GM19328 (cell line): ENCODE results near the gene SH3BP4.

ENCODE experiments used
- ATAC-seq: cut with Tn5 transposase; IDR thresholded peaks from one replicate; pipeline ENCODE4 v1.9.1; 2021; ENCODE audit warnings: mild to moderate bottlenecking, moderate library complexity; ENCODE audit not compliant: unreplicated experiment

SH3BP4 gene

GRCh38 chr2:234945339-234945873 lies 6.4 kb upstream of the SH3BP4 start:
- ATAC-seq: no peak

- ATAC-seq: no peak
Observed at GRCh38 chr2:234947556-234947955, 4.3 kb upstream of the SH3BP4 start.

- ATAC-seq: no peak
Observed at GRCh38 chr2:234949762-234950434, 1.9 kb upstream of the SH3BP4 start.

- ATAC-seq: no peak
Observed at GRCh38 chr2:234950435-234950729, 1.4 kb upstream of the SH3BP4 start.

GRCh38 chr2:234950730-234951663 lies 820 bp upstream of the SH3BP4 start:
- no peak for ATAC-seq

GRCh38 chr2:234952270-234953115 lies 676 bp downstream of the SH3BP4 start:
- ATAC-seq: no peak

- ATAC-seq: no peak
Observed at GRCh38 chr2:234953116-234954031, 1.6 kb downstream of the SH3BP4 start.

GRCh38 chr2:234954551-234954992 lies 2.8 kb downstream of the SH3BP4 start:
- ATAC-seq: no peak

- ATAC-seq: no peak
Observed at GRCh38 chr2:234955091-234955591, 3.3 kb downstream of the SH3BP4 start.

- ATAC-seq: no peak
Observed at GRCh38 chr2:234955971-234956509, 4.2 kb downstream of the SH3BP4 start.

- ATAC-seq: no peak
Observed at GRCh38 chr2:234957834-234958135, 6.0 kb downstream of the SH3BP4 start.

GRCh38 chr2:234958311-234958710 lies 6.5 kb downstream of the SH3BP4 start:
- no peak for ATAC-seq

GRCh38 chr2:234958746-234959395 lies 7.1 kb downstream of the SH3BP4 start:
- ATAC-seq: no peak

GRCh38 chr2:234960175-234961088 lies 8.6 kb downstream of the SH3BP4 start:
- no peak for ATAC-seq

- ATAC-seq: no peak
Observed at GRCh38 chr2:234961784-234962183, 10.0 kb downstream of the SH3BP4 start.

- ATAC-seq: no peak
Observed at GRCh38 chr2:234963773-234964615, 12.2 kb downstream of the SH3BP4 start.
